ENCODE data around the gene FNIP1.
"Not testable (repeated sequence)": the region's sequence is repeated elsewhere in the genome, so short reads cannot be mapped to it uniquely, and the experiment has no call there.

FNIP1 gene

GRCh38 chr5:131682826-131683225 lies 114.0 kb downstream of the FNIP1 start:
- Histone ChIP-seq H3K9me3 (replicated peaks; ENCODE audit: insufficient read depth, low read length) (no peaks in the 10 kb centered on the region), H2AFZ (ENCODE audit: low read length) (no peak overlapping the region), H3K36me3 (replicated peaks; ENCODE audit: insufficient read depth, low read length) (no peaks in the 10 kb centered on the region; the same call in 1 of the 2 replicates), H3K27me3 (replicated peaks; ENCODE audit: insufficient read depth, low read length) (no peaks in the 10 kb centered on the region), H3K4me2 (ENCODE audit: low read depth, low read length) (no peak overlapping the region), H3K9me2 (replicated peaks; ENCODE audit: insufficient read depth, low read length) (no peaks in the 10 kb centered on the region), H4K20me1 (ENCODE audit: insufficient read depth, low read length) (no peaks in the 10 kb centered on the region), H3K27ac (ENCODE audit: low read length) (no peak overlapping the region), H3F3A (ENCODE audit: insufficient read depth, low read length) (no peaks in the 10 kb centered on the region), H3K4me1 (ENCODE audit: low read length) (no peaks in the 10 kb centered on the region), H3K4me3 (ENCODE audit: low read length) (no peak overlapping the region), H3K9ac (ENCODE audit: low read length) (no peak overlapping the region), H3K79me2 (ENCODE audit: low read length) (no peaks in the 10 kb centered on the region)
- TF ChIP-seq CTCF (IDR thresholded peaks at IDR 0.05; ENCODE audit: low read length) (no peak), EZH2phosphoT487 (IDR thresholded peaks at IDR 0.05; ENCODE audit: low read length) (no peak), EZH2 (optimal IDR thresholded peaks at IDR 0.05; ENCODE audit: low read depth, low read length) (no peak)
- no peak for DNase-seq

- no peaks in the 10 kb centered on the region for H3K79me2 ChIP-seq (ENCODE audit: low read length)
- H3K9me2 ChIP-seq (replicated peaks; ENCODE audit: insufficient read depth, low read length): no peaks in the 10 kb centered on the region
- no peaks in the 10 kb centered on the region for H4K20me1 ChIP-seq (ENCODE audit: insufficient read depth, low read length)
- H3K36me3 ChIP-seq (replicated peaks; ENCODE audit: insufficient read depth, low read length): no peaks in the 10 kb centered on the region; the same call in 1 of the 2 replicates
- H2AFZ ChIP-seq (ENCODE audit: low read length): no peak overlapping the region
- no peaks in the 10 kb centered on the region for H3K4me1 ChIP-seq (ENCODE audit: low read length)
- no peak overlapping the region for H3K9ac ChIP-seq (ENCODE audit: low read length)
- DNase-seq: no peak
- H3F3A ChIP-seq (ENCODE audit: insufficient read depth, low read length): no peaks in the 10 kb centered on the region
- H3K9me3 ChIP-seq (replicated peaks; ENCODE audit: insufficient read depth, low read length): no peaks in the 10 kb centered on the region
- no peak overlapping the region for H3K4me3 ChIP-seq (ENCODE audit: low read length)
- H3K27me3 ChIP-seq (replicated peaks; ENCODE audit: insufficient read depth, low read length): no peaks in the 10 kb centered on the region
- H3K4me2 ChIP-seq (ENCODE audit: low read depth, low read length): no peak overlapping the region
- H3K27ac ChIP-seq (ENCODE audit: low read length): no peak overlapping the region
- TF ChIP-seq CTCF (IDR thresholded peaks at IDR 0.05; ENCODE audit: low read length): no peak
- TF ChIP-seq EZH2 (optimal IDR thresholded peaks at IDR 0.05; ENCODE audit: low read depth, low read length): no peak
- TF ChIP-seq EZH2phosphoT487 (IDR thresholded peaks at IDR 0.05; ENCODE audit: low read length): no peak
These were observed 114.6 kb downstream of the FNIP1 start for GRCh38 chr5:131682175-131682574.

GRCh38 chr5:131679911-131680310 lies 116.9 kb downstream of the FNIP1 start:
- H2AFZ ChIP-seq (ENCODE audit: low read length): no peak overlapping the region
- no peaks in the 10 kb centered on the region for H3K9me3 ChIP-seq (replicated peaks; ENCODE audit: insufficient read depth, low read length)
- no peak overlapping the region for H3K4me2 ChIP-seq (ENCODE audit: low read depth, low read length)
- H3K36me3 ChIP-seq (replicated peaks; ENCODE audit: insufficient read depth, low read length): no peaks in the 10 kb centered on the region; the same call in 1 of the 2 replicates
- no peak overlapping the region for H3K4me3 ChIP-seq (ENCODE audit: low read length)
- H3K4me1 ChIP-seq (ENCODE audit: low read length): no peaks in the 10 kb centered on the region
- no peaks in the 10 kb centered on the region for H4K20me1 ChIP-seq (ENCODE audit: insufficient read depth, low read length)
- H3K27ac ChIP-seq (ENCODE audit: low read length): no peak overlapping the region
- H3K27me3 ChIP-seq (replicated peaks; ENCODE audit: insufficient read depth, low read length): no peaks in the 10 kb centered on the region
- H3K9ac ChIP-seq (ENCODE audit: low read length): no peak overlapping the region
- TF ChIP-seq EZH2phosphoT487 (IDR thresholded peaks at IDR 0.05; ENCODE audit: low read length) (no peak), EZH2 (optimal IDR thresholded peaks at IDR 0.05; ENCODE audit: low read depth, low read length) (no peak), CTCF (IDR thresholded peaks at IDR 0.05; ENCODE audit: low read length) (no peak)
- no peak for DNase-seq
- H3K79me2 ChIP-seq (ENCODE audit: low read length): no peaks in the 10 kb centered on the region
- no peaks in the 10 kb centered on the region for H3F3A ChIP-seq (ENCODE audit: insufficient read depth, low read length)
- H3K9me2 ChIP-seq (replicated peaks; ENCODE audit: insufficient read depth, low read length): no peaks in the 10 kb centered on the region

- not testable (repeated sequence) for H3K36me3 ChIP-seq (replicated peaks; ENCODE audit: insufficient read depth, low read length); H3F3A ChIP-seq (ENCODE audit: insufficient read depth, low read length); H4K20me1 ChIP-seq (ENCODE audit: insufficient read depth, low read length); H3K27ac ChIP-seq (ENCODE audit: low read length); H3K27me3 ChIP-seq (replicated peaks; ENCODE audit: insufficient read depth, low read length); H2AFZ ChIP-seq (ENCODE audit: low read length); H3K9me2 ChIP-seq (replicated peaks; ENCODE audit: insufficient read depth, low read length); H3K4me2 ChIP-seq (ENCODE audit: low read depth, low read length); H3K4me1 ChIP-seq (ENCODE audit: low read length); H3K9me3 ChIP-seq (replicated peaks; ENCODE audit: insufficient read depth, low read length); DNase-seq; H3K79me2 ChIP-seq (ENCODE audit: low read length); H3K4me3 ChIP-seq (ENCODE audit: low read length); H3K9ac ChIP-seq (ENCODE audit: low read length)
These were observed 118.5 kb downstream of the FNIP1 start for GRCh38 chr5:131678273-131678672.
